Loucy (cell line): ENCODE results near the gene SIPA1L3.

ENCODE experiments used
- CTCF ChIP-seq: fragments of 200-600 bp; sonication (generic); conservative IDR thresholded peaks from 2 replicates; pipeline ENCODE4 v1.5.1; 2014; ENCODE audit warnings: mild to moderate bottlenecking, antibody characterized with exemption, low read length
- EZH2phosphoT487 ChIP-seq: fragments of 200-600 bp; IDR thresholded peaks from 2 replicates; pipeline ENCODE4 v1.6.1; 2018; ENCODE audit warnings: antibody characterized with exemption, mild to moderate bottlenecking, moderate library complexity, borderline replicate concordance

GRCh38 chr19:38206928-38207327 lies 299.9 kb downstream of the SIPA1L3 start:
- TF ChIP-seq EZH2phosphoT487 (no peak), CTCF (no peak)
